ENCODE measurements around the gene ANXA3. TPM values are rescaled to one million over a fixed set of nuclear protein-coding genes. Genes with fewer than 3 reads are reported as not detected.
"Not testable (repeated sequence)": the region's sequence is repeated elsewhere in the genome, so short reads cannot be mapped to it uniquely, and the experiment has no call there.

Gene ANXA3, protein sequence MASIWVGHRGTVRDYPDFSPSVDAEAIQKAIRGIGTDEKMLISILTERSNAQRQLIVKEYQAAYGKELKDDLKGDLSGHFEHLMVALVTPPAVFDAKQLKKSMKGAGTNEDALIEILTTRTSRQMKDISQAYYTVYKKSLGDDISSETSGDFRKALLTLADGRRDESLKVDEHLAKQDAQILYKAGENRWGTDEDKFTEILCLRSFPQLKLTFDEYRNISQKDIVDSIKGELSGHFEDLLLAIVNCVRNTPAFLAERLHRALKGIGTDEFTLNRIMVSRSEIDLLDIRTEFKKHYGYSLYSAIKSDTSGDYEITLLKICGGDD
- total RNA-seq (ENCODE audit: low replicate concordance): 12.3 and 31.2 TPM in 2 replicates

DNA sequence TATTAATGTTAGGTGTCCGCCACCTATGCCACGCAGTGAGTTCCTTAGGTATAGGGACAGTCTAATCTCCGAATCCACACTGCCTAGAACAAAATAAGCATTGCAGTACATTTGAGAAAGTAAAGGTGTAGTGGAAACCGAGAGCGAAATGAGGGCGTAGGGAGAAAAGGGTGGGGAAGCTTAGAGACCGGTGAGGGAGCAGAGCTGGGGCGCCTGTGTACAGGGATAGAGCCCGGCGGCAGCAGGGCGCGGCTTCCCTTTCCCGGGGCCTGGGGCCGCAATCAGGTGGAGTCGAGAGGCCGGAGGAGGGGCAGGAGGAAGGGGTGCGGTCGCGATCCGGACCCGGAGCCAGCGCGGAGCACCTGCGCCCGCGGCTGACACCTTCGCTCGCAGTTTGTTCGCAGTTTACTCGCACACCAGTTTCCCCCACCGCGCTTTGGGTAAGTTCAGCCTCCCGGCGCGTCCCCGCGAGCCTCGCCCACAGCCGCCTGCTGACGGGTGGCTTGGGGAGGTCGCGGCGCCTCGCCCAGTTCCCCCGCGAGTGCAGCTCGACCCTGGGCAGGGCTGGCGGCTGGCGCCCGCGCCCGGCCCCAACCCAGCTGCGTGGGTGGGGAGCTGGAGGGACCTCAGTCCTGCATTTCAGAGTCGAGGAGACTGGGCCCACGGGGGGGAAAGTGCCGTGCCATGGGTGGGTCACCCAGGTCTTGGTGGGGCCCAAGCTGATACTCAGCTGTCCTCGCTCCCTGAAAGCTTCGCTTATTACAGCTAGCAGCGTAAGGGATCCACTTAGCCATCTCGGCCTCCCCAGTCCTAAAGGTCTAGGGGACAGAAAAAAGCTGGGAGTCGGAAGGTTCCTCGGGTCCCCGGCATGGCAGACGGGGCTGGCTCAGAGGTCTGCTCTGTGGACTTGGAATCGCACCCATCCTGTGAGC is at the start of gene ANXA3:
ANXA3 (plus strand) TSS at position 351 of the 932 bp plus-strand sequence. CDS start 2,704 bp downstream, outside the sequence.
- TF ChIP-seq, protein P1, sequence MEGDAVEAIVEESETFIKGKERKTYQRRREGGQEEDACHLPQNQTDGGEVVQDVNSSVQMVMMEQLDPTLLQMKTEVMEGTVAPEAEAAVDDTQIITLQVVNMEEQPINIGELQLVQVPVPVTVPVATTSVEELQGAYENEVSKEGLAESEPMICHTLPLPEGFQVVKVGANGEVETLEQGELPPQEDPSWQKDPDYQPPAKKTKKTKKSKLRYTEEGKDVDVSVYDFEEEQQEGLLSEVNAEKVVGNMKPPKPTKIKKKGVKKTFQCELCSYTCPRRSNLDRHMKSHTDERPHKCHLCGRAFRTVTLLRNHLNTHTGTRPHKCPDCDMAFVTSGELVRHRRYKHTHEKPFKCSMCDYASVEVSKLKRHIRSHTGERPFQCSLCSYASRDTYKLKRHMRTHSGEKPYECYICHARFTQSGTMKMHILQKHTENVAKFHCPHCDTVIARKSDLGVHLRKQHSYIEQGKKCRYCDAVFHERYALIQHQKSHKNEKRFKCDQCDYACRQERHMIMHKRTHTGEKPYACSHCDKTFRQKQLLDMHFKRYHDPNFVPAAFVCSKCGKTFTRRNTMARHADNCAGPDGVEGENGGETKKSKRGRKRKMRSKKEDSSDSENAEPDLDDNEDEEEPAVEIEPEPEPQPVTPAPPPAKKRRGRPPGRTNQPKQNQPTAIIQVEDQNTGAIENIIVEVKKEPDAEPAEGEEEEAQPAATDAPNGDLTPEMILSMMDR (IDR thresholded peaks at IDR 0.05; ENCODE audit: insufficient read depth, low read length): no peak

DNA sequence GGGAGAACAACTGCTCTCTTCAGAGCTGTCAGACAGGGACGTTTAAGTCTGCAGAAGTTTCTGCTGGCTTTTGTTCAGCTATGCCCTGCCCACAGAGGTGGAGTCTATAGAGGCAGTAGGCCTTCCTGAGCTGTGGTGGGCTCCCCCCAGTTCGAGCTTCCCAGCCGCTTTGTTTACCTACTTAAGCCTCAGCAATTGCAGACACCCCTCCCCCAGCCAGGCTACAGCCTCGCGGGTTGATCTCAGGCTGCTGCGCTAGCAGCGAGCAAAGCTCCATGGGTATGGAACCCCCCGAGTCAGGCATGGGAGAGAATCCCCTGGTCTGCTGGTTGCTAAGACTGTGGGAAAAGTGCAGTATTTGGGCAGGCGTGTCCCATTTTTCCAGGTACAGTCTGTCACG is 45.3 kb upstream of the ANXA3 start:
- DNase-seq (ENCODE audit: low read depth); H3K4me3 ChIP-seq (ENCODE audit: low read depth, low read length): not testable (repeated sequence)

More for the DNA sequence above, at the start of gene ANXA3:
- peak within 1 kb of the TSS; percentile 67 for H3K4me3 ChIP-seq (ENCODE audit: low read depth, low read length)
- DNase-seq (ENCODE audit: low read depth): no peak

DNA sequence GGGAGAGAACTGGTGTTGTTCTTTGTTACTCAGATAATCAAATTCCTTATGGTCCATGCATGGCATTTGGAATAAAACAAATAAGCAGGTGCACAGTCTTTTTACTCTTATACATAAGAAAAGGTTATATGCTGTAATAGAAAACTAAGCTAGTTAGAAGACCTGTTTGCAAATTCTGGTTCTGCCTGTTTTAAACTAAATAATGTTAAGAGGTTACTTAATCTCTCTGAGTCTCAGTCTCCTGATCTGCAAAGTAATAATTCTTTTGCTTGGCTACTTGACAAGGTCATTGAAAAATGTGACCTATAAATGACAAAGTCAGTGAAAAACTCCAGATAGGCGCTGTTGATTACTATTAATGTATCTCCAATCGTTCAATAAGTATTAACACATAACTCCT is 42.5 kb upstream of the ANXA3 start:
- TF ChIP-seq, protein P1 (IDR thresholded peaks at IDR 0.05; ENCODE audit: insufficient read depth, low read length): no peak
- no peak for DNase-seq (ENCODE audit: low read depth)
- H3K4me3 ChIP-seq (ENCODE audit: low read depth, low read length): no peak overlapping the region

DNA sequence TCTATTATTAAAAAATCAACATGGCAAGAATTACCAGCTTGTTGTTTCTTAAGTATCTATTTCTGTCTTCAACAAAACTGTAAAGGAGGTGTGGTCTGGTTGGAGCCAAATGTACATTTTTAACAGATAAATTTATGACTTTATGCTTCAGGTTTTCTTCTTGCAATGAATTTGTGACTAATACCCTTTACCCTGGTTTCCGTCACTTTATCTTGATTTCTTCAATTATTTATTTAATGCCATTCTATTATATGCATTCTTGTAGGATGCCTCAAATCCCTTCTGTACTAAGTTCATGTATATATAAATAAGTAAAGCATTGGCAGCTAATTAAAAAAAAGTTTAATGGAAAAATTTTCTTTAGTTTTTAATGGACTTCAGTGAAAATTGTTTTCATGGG is 41.5 kb upstream of the ANXA3 start:
- TF ChIP-seq, protein P1 (IDR thresholded peaks at IDR 0.05; ENCODE audit: insufficient read depth, low read length): no peak
- H3K4me3 ChIP-seq (ENCODE audit: low read depth, low read length): no peak overlapping the region
- no peak for DNase-seq (ENCODE audit: low read depth)

DNA sequence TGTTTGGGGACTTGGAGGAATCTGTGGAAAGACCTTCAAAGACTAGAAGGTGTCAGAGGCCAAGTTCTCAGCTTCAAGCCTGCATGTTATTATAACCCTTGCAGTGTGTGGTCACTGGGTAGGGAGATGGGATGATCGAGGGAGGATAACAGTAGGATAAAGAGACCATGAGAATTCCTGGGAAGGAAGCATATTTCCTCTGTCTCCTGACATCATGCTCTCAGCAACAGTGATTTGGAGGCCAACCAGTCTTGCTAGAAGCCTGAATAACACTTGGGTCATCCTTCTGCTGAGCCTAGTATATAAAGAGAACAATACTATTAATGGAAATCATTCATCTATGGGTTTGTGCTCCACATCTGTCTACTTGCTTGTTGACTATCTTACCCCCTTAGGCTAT is 40.9 kb upstream of the ANXA3 start:
- H3K4me3 ChIP-seq (ENCODE audit: low read depth, low read length): no peak overlapping the region
- TF ChIP-seq, protein P1 (IDR thresholded peaks at IDR 0.05; ENCODE audit: insufficient read depth, low read length): no peak
- no peak for DNase-seq (ENCODE audit: low read depth)

DNA sequence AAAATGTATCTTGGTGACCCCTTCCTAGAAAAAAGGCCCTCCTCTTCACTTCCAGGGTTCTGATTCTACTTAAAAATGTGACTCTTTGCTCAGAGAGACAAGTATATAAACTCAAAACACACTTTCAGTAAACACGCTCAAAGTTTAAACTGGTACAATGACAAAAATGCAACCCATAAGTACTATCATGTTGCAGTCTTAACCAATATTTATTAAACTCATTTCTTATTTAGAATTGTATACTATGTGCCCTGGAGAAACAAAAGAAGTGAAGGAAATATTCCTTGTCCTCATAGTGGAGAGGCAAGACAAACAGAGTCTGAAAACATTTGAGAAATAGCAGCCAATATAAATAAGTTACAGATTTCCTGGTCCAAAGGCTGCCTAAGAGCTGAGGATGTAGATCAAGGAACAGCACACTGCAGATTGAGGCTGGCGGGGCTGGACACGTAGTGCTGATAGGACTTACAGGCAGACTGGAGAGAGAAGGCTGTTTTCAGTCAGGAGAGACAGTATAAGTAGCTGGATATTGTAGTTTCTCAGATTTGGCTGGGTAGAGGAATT is 39.1 kb upstream of the ANXA3 start:
- DNase-seq (ENCODE audit: low read depth): peak; percentile 34
- TF ChIP-seq, protein P1 (IDR thresholded peaks at IDR 0.05; ENCODE audit: insufficient read depth, low read length): no peak
- H3K4me3 ChIP-seq (ENCODE audit: low read depth, low read length): no peak overlapping the region
